HL-60/S4 (cell line): ENCODE results near the gene USP17L18.
"Not testable (repeated sequence)": the region's sequence is repeated elsewhere in the genome, so short reads cannot be mapped to it uniquely, and the experiment has no call there.

Source experiments
- in situ Hi-C: fragments of 300-500 bp; cut with MboI; formaldehyde crosslinking; loops from 2 replicates; pipeline ENCODE4 v1.14.3; 2022; ENCODE audit warnings: low sequenced_read_pairs

USP17L18 gene, protein sequence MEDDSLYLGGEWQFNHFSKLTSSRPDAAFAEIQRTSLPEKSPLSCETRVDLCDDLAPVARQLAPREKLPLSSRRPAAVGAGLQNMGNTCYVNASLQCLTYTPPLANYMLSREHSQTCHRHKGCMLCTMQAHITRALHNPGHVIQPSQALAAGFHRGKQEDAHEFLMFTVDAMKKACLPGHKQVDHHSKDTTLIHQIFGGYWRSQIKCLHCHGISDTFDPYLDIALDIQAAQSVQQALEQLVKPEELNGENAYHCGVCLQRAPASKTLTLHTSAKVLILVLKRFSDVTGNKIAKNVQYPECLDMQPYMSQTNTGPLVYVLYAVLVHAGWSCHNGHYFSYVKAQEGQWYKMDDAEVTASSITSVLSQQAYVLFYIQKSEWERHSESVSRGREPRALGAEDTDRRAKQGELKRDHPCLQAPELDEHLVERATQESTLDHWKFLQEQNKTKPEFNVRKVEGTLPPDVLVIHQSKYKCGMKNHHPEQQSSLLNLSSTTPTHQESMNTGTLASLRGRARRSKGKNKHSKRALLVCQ

GRCh38 chr4:9247953-9248680, at the start of gene USP17L18:
Gene USP17L18, plus strand, starts transcription at chr4:9248630. Its CDS starts 0 bp downstream, at chr4:9248630.
- in situ Hi-C loops = not testable (repeated sequence)

- in situ Hi-C loops = not testable (repeated sequence)
These were observed 38.1 kb upstream of the USP17L18 start, which contains the start of gene USP17L10 for GRCh38 chr4:9210357-9210756. Gene USP17L10, plus strand, starts transcription at chr4:9210657. Its CDS starts 0 bp downstream, at chr4:9210657.

DNA sequence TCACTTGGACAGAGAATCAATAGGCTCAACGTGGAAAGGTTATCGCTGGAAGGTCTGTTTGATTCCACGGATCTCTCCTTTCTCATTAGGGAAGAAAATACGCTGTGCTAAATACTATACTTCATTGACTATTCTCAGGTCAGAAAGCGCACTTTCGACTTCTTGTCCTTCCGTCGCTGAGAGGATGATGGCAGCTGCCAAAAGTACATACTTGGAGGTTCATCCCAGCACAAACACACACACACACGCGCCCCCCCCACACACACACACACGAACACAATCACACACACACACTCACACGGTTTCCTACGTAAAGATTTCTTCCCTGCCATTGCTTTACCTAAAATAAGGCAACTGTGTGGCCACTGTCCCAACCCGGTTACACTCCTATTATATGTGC, 33.7 kb upstream of the USP17L18 start:
- in situ Hi-C loops = not testable (repeated sequence)

DNA sequence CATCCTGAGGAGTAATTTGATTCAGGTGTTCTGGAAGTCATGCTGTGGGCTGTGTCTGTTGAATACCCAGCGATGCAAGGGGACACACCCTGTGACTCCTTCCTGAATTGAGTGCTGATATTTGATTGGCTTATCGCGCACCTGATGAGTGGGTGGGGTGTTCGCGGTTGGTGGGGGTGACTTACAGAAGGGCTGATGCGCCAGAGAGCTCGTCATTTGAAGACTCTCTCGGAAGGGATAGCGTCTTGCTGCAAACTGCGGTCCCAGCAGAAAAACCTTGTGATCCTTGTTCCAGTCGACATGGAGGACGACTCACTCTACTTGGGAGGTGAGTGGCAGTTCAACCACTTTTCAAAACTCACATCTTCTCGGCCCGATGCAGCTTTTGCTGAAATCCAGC, 33.3 kb upstream of the USP17L18 start, which contains the start of gene USP17L11:
Gene USP17L11 (plus strand): TSS at position 301 of the 400 bp plus-strand sequence. CDS start 0 bp downstream, at position 301.
- in situ Hi-C loops = not testable (repeated sequence)

DNA sequence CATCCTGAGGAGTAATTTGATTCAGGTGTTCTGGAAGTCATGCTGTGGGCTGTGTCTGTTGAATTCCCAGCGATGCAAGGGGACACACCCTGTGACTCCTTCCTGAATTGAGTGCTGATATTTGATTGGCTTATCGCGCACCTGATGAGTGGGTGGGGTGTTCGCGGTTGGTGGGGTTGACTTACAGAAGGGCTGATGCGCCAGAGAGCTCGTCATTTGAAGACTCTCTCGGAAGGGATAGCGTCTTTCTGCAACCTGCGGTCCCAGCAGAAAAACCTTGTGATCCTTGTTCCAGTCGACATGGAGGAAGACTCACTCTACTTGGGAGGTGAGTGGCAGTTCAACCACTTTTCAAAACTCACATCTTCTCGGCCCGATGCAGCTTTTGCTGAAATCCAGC, 28.6 kb upstream of the USP17L18 start, which contains the start of gene USP17L12:
Gene USP17L12 (plus strand): TSS at position 301 of the 400 bp plus-strand sequence. CDS start 0 bp downstream, at position 301.
- in situ Hi-C loops = not testable (repeated sequence)

- in situ Hi-C loops = not testable (repeated sequence)
These were observed 23.8 kb upstream of the USP17L18 start, which contains the start of gene USP17L13 for GRCh38 chr4:9224596-9224995. Gene USP17L13, plus strand, starts transcription at chr4:9224896. Its CDS starts 0 bp downstream, at chr4:9224896.

DNA sequence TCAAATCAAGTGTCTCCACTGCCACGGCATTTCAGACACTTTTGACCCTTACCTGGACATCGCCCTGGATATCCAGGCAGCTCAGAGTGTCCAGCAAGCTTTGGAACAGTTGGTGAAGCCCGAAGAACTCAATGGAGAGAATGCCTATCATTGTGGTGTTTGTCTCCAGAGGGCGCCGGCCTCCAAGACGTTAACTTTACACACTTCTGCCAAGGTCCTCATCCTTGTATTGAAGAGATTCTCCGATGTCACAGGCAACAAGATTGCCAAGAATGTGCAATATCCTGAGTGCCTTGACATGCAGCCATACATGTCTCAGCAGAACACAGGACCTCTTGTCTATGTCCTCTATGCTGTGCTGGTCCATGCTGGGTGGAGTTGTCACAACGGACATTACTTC, 18.2 kb upstream of the USP17L18 start:
- in situ Hi-C loops = not testable (repeated sequence)

DNA sequence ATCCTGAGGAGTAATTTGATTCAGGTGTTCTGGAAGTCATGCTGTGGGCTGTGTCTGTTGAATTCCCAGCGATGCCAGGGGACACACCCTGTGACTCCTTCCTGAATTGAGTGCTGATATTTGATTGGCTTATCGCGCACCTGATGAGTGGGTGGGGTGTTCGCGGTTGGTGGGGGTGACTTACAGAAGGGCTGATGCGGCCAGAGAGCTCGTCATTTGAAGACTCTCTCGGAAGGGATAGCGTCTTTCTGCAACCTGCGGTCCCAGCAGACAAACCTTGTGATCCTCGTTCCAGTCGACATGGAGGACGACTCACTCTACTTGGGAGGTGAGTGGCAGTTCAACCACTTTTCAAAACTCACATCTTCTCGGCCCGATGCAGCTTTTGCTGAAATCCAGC, 14.3 kb upstream of the USP17L18 start, which contains the start of gene USP17L15:
Gene USP17L15 (plus strand): TSS at position 301 of the 400 bp plus-strand sequence. CDS start 0 bp downstream, at position 301.
- in situ Hi-C loops = not testable (repeated sequence)

GRCh38 chr4:9238461-9238860, 10.0 kb upstream of the USP17L18 start:
- in situ Hi-C loops = not testable (repeated sequence)

DNA sequence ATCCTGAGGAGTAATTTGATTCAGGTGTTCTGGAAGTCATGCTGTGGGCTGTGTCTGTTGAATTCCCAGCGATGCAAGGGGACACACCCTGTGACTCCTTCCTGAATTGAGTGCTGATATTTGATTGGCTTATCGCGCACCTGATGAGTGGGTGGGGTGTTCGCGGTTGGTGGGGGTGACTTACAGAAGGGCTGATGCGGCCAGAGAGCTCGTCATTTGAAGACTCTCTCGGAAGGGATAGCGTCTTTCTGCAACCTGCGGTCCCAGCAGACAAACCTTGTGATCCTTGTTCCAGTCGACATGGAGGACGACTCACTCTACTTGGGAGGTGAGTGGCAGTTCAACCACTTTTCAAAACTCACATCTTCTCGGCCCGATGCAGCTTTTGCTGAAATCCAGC, 4.9 kb upstream of the USP17L18 start, which contains the start of gene USP17L17:
Gene USP17L17 (plus strand): TSS at position 301 of the 400 bp plus-strand sequence. CDS start 0 bp downstream, at position 301.
- in situ Hi-C loops = not testable (repeated sequence)

DNA sequence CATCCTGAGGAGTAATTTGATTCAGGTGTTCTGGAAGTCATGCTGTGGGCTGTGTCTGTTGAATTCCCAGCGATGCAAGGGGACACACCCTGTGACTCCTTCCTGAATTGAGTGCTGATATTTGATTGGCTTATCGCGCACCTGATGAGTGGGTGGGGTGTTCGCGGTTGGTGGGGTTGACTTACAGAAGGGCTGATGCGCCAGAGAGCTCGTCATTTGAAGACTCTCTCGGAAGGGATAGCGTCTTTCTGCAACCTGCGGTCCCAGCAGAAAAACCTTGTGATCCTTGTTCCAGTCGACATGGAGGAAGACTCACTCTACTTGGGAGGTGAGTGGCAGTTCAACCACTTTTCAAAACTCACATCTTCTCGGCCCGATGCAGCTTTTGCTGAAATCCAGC, 4.6 kb downstream of the USP17L18 start, which contains the start of gene USP17L19:
Gene USP17L19 (plus strand): TSS at position 301 of the 400 bp plus-strand sequence. CDS start 0 bp downstream, at position 301.
- in situ Hi-C loops = not testable (repeated sequence)

GRCh38 chr4:9257824-9258223, 9.4 kb downstream of the USP17L18 start, which contains the start of gene USP17L20:
Gene USP17L20, plus strand, starts transcription at chr4:9258124. Its CDS starts 0 bp downstream, at chr4:9258124.
- in situ Hi-C loops = not testable (repeated sequence)

GRCh38 chr4:9262572-9262971, 14.1 kb downstream of the USP17L18 start, which contains the start of gene USP17L21:
Gene USP17L21, plus strand, starts transcription at chr4:9262872. Its CDS starts 0 bp downstream, at chr4:9262872.
- in situ Hi-C loops = not testable (repeated sequence)

DNA sequence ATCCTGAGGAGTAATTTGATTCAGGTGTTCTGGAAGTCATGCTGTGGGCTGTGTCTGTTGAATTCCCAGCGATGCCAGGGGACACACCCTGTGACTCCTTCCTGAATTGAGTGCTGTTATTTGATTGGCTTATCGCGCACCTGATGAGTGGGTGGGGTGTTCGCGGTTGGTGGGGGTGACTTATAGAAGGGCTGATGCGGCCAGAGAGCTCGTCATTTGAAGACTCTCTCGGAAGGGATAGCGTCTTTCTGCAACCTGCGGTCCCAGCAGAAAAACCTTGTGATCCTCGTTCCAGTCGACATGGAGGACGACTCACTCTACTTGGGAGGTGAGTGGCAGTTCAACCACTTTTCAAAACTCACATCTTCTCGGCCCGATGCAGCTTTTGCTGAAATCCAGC, 18.9 kb downstream of the USP17L18 start, which contains the start of gene USP17L22:
Gene USP17L22 (plus strand): TSS at position 301 of the 400 bp plus-strand sequence. CDS start 0 bp downstream, at position 301.
- in situ Hi-C loops = not testable (repeated sequence)

GRCh38 chr4:9271719-9272118, 23.3 kb downstream of the USP17L18 start:
- in situ Hi-C loops = not testable (repeated sequence)
